OCI-LY7 (cell line): ENCODE measurements around the gene CRELD2. TPM values are rescaled to one million over a fixed set of nuclear protein-coding genes. Genes with fewer than 3 reads are reported as not detected.

ENCODE experiments used
- BruUV-seq: library from RNA; stranded (reverse); fragments of 400-500 nt; replicated peaks from 2 replicates; lab custom pipeline; 2021; lab: Mats Ljungman, UMichigan
- CTCF ChIA-PET: fragments of 300-600 bp; sonication (Branson Sonifier 250); formaldehyde crosslinking; loops from one replicate; lab custom pipeline; 2022; ENCODE audit warnings: antibody characterized with exemption; ENCODE audit not compliant: unreplicated experiment; lab: Charles Lee
- POLR2A ChIA-PET: fragments of 300-600 bp; sonication (Branson Sonifier 250); formaldehyde crosslinking; loops from one replicate; lab custom pipeline; 2022; ENCODE audit warnings: antibody characterized with exemption; lab: Charles Lee
- DNase-seq: peaks from one replicate; pipeline ENCODE4 v3.0.0-alpha.2; 2015; ENCODE audit warnings: low spot score
- H2AFZ ChIP-seq: fragments of 200-600 bp; sonication (generic), shearing (Covaris generic); 2 replicates; pipeline ENCODE4 v1.6.1; 2014; ENCODE audit warnings: mild to moderate bottlenecking, antibody characterized with exemption, low read length, moderate library complexity
- H3K27ac ChIP-seq: fragments of 200-600 bp; sonication (generic); 2 replicates; pipeline ENCODE4 v1.5.1; 2014; ENCODE audit warnings: mixed run types, low read depth, mild to moderate bottlenecking, moderate library complexity, low read length, inconsistent platforms; ENCODE audit not compliant: poor library complexity, severe bottlenecking
- H3K36me3 ChIP-seq: fragments of 200-600 bp; sonication (generic); 2 replicates; pipeline ENCODE4 v1.6.1; 2014; ENCODE audit warnings: mild to moderate bottlenecking, antibody characterized with exemption, low read length, moderate library complexity, mixed read lengths; ENCODE audit not compliant: insufficient read depth
- H3K4me1 ChIP-seq: fragments of 200-600 bp; sonication (generic); 2 replicates; pipeline ENCODE4 v1.5.1; 2014; ENCODE audit warnings: mild to moderate bottlenecking, low read length; ENCODE audit not compliant: insufficient read depth, poor library complexity, severe bottlenecking
- H3K4me2 ChIP-seq: fragments of 200-600 bp; sonication (generic); 2 replicates; pipeline ENCODE4 v1.6.1; 2014; ENCODE audit warnings: mild to moderate bottlenecking, low read length
- H3K4me3 ChIP-seq: fragments of 200-600 bp; sonication (generic); 2 replicates; pipeline ENCODE4 v1.5.1; 2014; ENCODE audit warnings: mild to moderate bottlenecking, low read depth, low read length; ENCODE audit not compliant: poor library complexity, severe bottlenecking
- H3K79me2 ChIP-seq: fragments of 200-600 bp; sonication (generic); 2 replicates; pipeline ENCODE4 v1.6.1; 2016; ENCODE audit warnings: low read depth, mild to moderate bottlenecking, low read length, moderate library complexity, mixed read lengths; ENCODE audit not compliant: insufficient read depth
- H3K9me2 ChIP-seq: fragments of 200-600 bp; sonication (generic); 2 replicates; pipeline ENCODE4 v1.6.1; 2016; ENCODE audit warnings: mild to moderate bottlenecking, low read length, mixed read lengths; ENCODE audit not compliant: insufficient read depth
- H3K9me3 ChIP-seq: fragments of 200-600 bp; sonication (generic); 2 replicates; pipeline ENCODE4 v1.6.1; 2014; ENCODE audit warnings: mild to moderate bottlenecking, mixed run types, low read length, mixed read lengths
- H4K20me1 ChIP-seq: fragments of 200-600 bp; sonication (generic); 2 replicates; pipeline ENCODE4 v1.6.1; 2014; ENCODE audit warnings: mild to moderate bottlenecking, antibody characterized with exemption, low read length, moderate library complexity, mixed read lengths; ENCODE audit not compliant: insufficient read depth
- CTCF ChIP-seq: fragments of 200-600 bp; sonication (generic); conservative IDR thresholded peaks from 2 replicates; pipeline ENCODE4 v1.5.1; 2014; ENCODE audit warnings: mild to moderate bottlenecking, antibody characterized with exemption, low read length, moderate library complexity, mixed read lengths
- EZH2phosphoT487 ChIP-seq: fragments of 200-600 bp; sonication (generic); IDR thresholded peaks from 2 replicates; pipeline ENCODE4 v1.6.1; 2018; ENCODE audit warnings: low read depth, borderline replicate concordance, mild to moderate bottlenecking, mixed run types, antibody characterized with exemption, low read length, moderate library complexity, mixed read lengths
- intact Hi-C: fragments of 100-400 bp; cut with micrococcal nuclease; formaldehyde crosslinking; loops from one replicate; pipeline ENCODE4 v1.10.0; 2022; ENCODE audit not compliant: unreplicated experiment
- total RNA-seq, 2 experiments: library from RNA; depleted of rRNA in 1 of 2; stranded (reverse); fragments of >200 nt in 1 of 2; shearing (Covaris generic) in 1 of 2; gene quantifications; 2 replicates each; pipeline ENCODE4 v1.2.3, GENCODE V29; 2014 to 2022

CRELD2 gene
- total RNA-seq, 2 experiments from 2014 or later, result 32.0 to 32.5 TPM

- peaks cover 26% of the 10 kb centered on the region; the same call in 1 of the 2 replicates for H3K79me2 ChIP-seq
- no peak overlapping the region for H3K4me3 ChIP-seq
- peaks cover 24% of the 10 kb centered on the region for H3K4me1 ChIP-seq
- ChIA-PET POLR2A (no interaction called here), CTCF (no interaction called here)
- H3K36me3 ChIP-seq, result peaks cover 24% of the 10 kb centered on the region
- no peak overlapping the region for H2AFZ ChIP-seq
- no peaks in the 10 kb centered on the region for H3K9me2 ChIP-seq
- no peaks in the 10 kb centered on the region for H3K9me3 ChIP-seq
- H4K20me1 ChIP-seq, result no peaks in the 10 kb centered on the region
- TF ChIP-seq CTCF (no peak), EZH2phosphoT487 (no peak)
- H3K4me2 ChIP-seq, result no peak overlapping the region
- no peak for DNase-seq
- BruUV-seq, result no TSS peak
- no peak overlapping the region for H3K27ac ChIP-seq
- intact Hi-C loops, result no loop called here
Observed at GRCh38 chr22:49958366-49958921, 40.0 kb downstream of the CRELD2 start.

GRCh38 chr22:49958931-49959781 lies 40.7 kb downstream of the CRELD2 start:
- no peaks in the 10 kb centered on the region for H4K20me1 ChIP-seq
- H3K4me3 ChIP-seq, result peak overlapping the region; percentile 98
- no peak for TF ChIP-seq CTCF
- TF ChIP-seq EZH2phosphoT487, result no peak
- H3K9me3 ChIP-seq, result no peaks in the 10 kb centered on the region
- ChIA-PET CTCF (no interaction called here), POLR2A (interaction anchor here (0.6 kb wide), 1 partner anchor 439 kb away, joined by 5 read pairs; no protein-coding TSS in a partner anchor)
- no peaks in the 10 kb centered on the region for H3K9me2 ChIP-seq
- H3K27ac ChIP-seq, result peak overlapping the region; percentile 64
- H3K36me3 ChIP-seq, result peaks cover 31% of the 10 kb centered on the region
- intact Hi-C loops, result no loop called here
- no TSS peak for BruUV-seq
- H3K4me2 ChIP-seq, result peak overlapping the region; percentile 88
- peaks cover 32% of the 10 kb centered on the region; the same call in 1 of the 2 replicates for H3K79me2 ChIP-seq
- H3K4me1 ChIP-seq, result peaks cover 31% of the 10 kb centered on the region
- no peak for DNase-seq
- no peak overlapping the region for H2AFZ ChIP-seq
